K562 treated with DMSO at 1 percent for 12 hours (cell line): ENCODE results near the gene FTHL17. TPM values are rescaled to one million over a fixed set of nuclear protein-coding genes. Genes with fewer than 3 reads are reported as not detected.

ENCODE experiments used
- total RNA-seq: library from RNA; unstranded; fragments of 300-600 nt; gene quantifications from 2 replicates; pipeline ENCODE4 v1.2.3, GENCODE V29; 2022; ENCODE audit not compliant: insufficient read depth

The FTHL17 gene
- total RNA-seq: not detected in 2 replicates

DNA sequence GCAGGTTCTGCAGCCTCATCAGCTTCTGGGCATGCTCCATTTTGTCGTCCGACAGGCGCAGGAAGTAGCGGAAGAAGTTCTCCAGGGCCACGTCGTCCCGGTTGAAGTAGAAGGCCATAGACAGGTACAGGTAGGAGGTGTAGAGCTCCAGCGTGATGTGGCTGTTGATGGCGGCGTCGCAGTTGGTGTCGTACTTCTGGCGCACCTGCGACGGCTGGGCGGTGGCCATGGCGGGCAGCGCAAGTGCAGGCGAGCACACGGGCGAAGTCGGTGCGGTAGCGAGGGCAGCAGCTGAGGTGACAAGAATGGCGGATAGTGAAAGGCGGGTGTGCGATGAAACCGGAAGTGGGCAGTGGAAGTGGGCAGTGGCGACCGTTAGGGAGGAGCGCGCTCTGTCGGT, at the start of gene FTHL17:
TSS of gene FTHL17 (minus strand) at position 317 of the 400 bp plus-strand sequence. CDS start at position 229, 88 bp downstream.

Other genes with a start within 250 kb of the FTHL17 start
- 2.6 and 27.4 TPM in 2 replicates for gene TAB3, start 182.8 kb downstream of the FTHL17 start, total RNA-seq